Choroid plexus epithelial cell (primary cell): ENCODE measurements around the gene CIRBP.

ENCODE experiments used
- DNase-seq: peaks from one replicate; pipeline ENCODE4 v3.0.0-alpha.2; 2010; ENCODE audit warnings: low read depth
- H3K4me3 ChIP-seq: 2 replicates; pipeline ENCODE4 v1.5.1; 2011; ENCODE audit warnings: low read depth, mild to moderate bottlenecking, control low read depth, low read length, moderate library complexity
- CTCF ChIP-seq: conservative IDR thresholded peaks from 2 replicates; pipeline ENCODE4 v1.5.1; 2011; ENCODE audit warnings: low read depth, mild to moderate bottlenecking, control low read depth, inconsistent platforms, low read length, moderate library complexity

The CIRBP gene

GRCh38 chr19:1251330-1252220 lies 17.6 kb upstream of the CIRBP start:
- peak overlapping the region; percentile 78 for H3K4me3 ChIP-seq
- no peak for TF ChIP-seq CTCF
- DNase-seq: peak; percentile 81

GRCh38 chr19:1252221-1252820 lies 16.8 kb upstream of the CIRBP start:
- no peak for TF ChIP-seq CTCF
- peak; percentile 90 for DNase-seq
- peak overlapping the region; percentile 78 for H3K4me3 ChIP-seq

GRCh38 chr19:1252821-1253513 lies 16.2 kb upstream of the CIRBP start:
- peak overlapping the region; percentile 78 for H3K4me3 ChIP-seq
- DNase-seq: peak; percentile 99

GRCh38 chr19:1253514-1254080 lies 15.5 kb upstream of the CIRBP start:
- no peak for TF ChIP-seq CTCF
- peak overlapping the region; percentile 78 for H3K4me3 ChIP-seq
- peak; percentile 94 for DNase-seq

More at GRCh38 chr19:1252821-1253513, 16.2 kb upstream of the CIRBP start:
- TF ChIP-seq CTCF: no peak

GRCh38 chr19:1254081-1254527 lies 15.0 kb upstream of the CIRBP start:
- DNase-seq: peak; percentile 35
- H3K4me3 ChIP-seq: peak overlapping the region; percentile 78
- no peak for TF ChIP-seq CTCF

- H3K4me3 ChIP-seq: no peak overlapping the region
- DNase-seq: no peak
Observed at GRCh38 chr19:1254530-1255185, 14.5 kb upstream of the CIRBP start.

More at GRCh38 chr19:1254530-1255185, 14.5 kb upstream of the CIRBP start:
- TF ChIP-seq CTCF: no peak
